SU-DHL-6 (cell line): ENCODE measurements around the gene C20orf204.

Experiments used
- H2AFZ ChIP-seq: fragments of 200-600 bp; sonication (generic); 2 replicates; pipeline ENCODE4 v1.6.1; 2014; ENCODE audit warnings: low read depth, mild to moderate bottlenecking, moderate library complexity, mixed read lengths, antibody characterized with exemption, low read length; ENCODE audit not compliant: severe bottlenecking
- H3F3A ChIP-seq: fragments of 200-600 bp; shearing (Covaris generic); 2 replicates; pipeline ENCODE4 v1.6.0; 2016; ENCODE audit warnings: antibody characterized with exemption, mild to moderate bottlenecking; ENCODE audit not compliant: insufficient read depth
- H3K27ac ChIP-seq: fragments of 200-600 bp; sonication (generic); 2 replicates; pipeline ENCODE4 v1.5.1; 2016; ENCODE audit warnings: low read depth, mild to moderate bottlenecking, low read length, moderate library complexity, mixed read lengths
- H3K27me3 ChIP-seq: fragments of 200-600 bp; sonication (generic), shearing (Covaris generic); 2 replicates; pipeline ENCODE4 v1.6.0; 2014; ENCODE audit warnings: mild to moderate bottlenecking, low read length
- H3K36me3 ChIP-seq: fragments of 200-600 bp; sonication (generic); 2 replicates; pipeline ENCODE4 v1.6.1; 2014; ENCODE audit warnings: mild to moderate bottlenecking, low read length, mixed read lengths
- H3K4me2 ChIP-seq: fragments of 300-600, 200-600 bp; shearing (Covaris generic), sonication (generic); 2 replicates; pipeline ENCODE4 v1.6.0; 2014; ENCODE audit warnings: low read length, low read depth, mild to moderate bottlenecking; ENCODE audit not compliant: poor library complexity, severe bottlenecking
- H3K4me3 ChIP-seq: fragments of 200-600 bp; sonication (generic); 2 replicates; pipeline ENCODE4 v1.5.1; 2014; ENCODE audit warnings: antibody characterized with exemption, low read length, mild to moderate bottlenecking, mixed read lengths; ENCODE audit not compliant: insufficient read depth, poor library complexity, severe bottlenecking
- H3K79me2 ChIP-seq: fragments of 200-600 bp; sonication (generic); 2 replicates; pipeline ENCODE4 v1.6.1; 2014; ENCODE audit warnings: mild to moderate bottlenecking, low read length, moderate library complexity; ENCODE audit not compliant: insufficient read depth
- H3K9ac ChIP-seq: fragments of 200-600 bp; sonication (generic); 2 replicates; pipeline ENCODE4 v1.7.0; 2014; ENCODE audit warnings: mild to moderate bottlenecking, low read length
- H3K9me2 ChIP-seq: fragments of 200-600 bp; sonication (generic); replicated peaks from 2 replicates; pipeline ENCODE4 v1.6.1; 2014; ENCODE audit warnings: low read length; ENCODE audit not compliant: insufficient read depth
- H3K9me3 ChIP-seq: fragments of 200-600 bp; sonication (generic); 2 replicates; pipeline ENCODE4 v1.6.1; 2014; ENCODE audit warnings: low read length, mixed read lengths; ENCODE audit not compliant: insufficient read depth
- H4K20me1 ChIP-seq: fragments of 200-600 bp; sonication (generic); 2 replicates; pipeline ENCODE4 v1.6.1; 2014; ENCODE audit warnings: low read depth, mild to moderate bottlenecking, antibody characterized with exemption, low read length, moderate library complexity, mixed read lengths
- CTCF ChIP-seq: fragments of 200-600 bp; sonication (generic); IDR thresholded peaks from one replicate; pipeline ENCODE4 v1.5.1; 2017; ENCODE audit warnings: antibody characterized with exemption, mild to moderate bottlenecking, low read length, moderate library complexity; ENCODE audit not compliant: insufficient read depth, poor library complexity, severe bottlenecking
- EZH2phosphoT487 ChIP-seq: fragments of 200-600 bp; sonication (generic), shearing (Covaris generic); conservative IDR thresholded peaks from 2 replicates; pipeline ENCODE4 v1.6.1; 2018; ENCODE audit warnings: mild to moderate bottlenecking, antibody characterized with exemption, low read length, moderate library complexity, mixed read lengths

Gene C20orf204

GRCh38 chr20:64051561-64052325 lies 15.8 kb downstream of the C20orf204 start:
- no peaks in the 10 kb centered on the region for H3K9me2 ChIP-seq
- H3K36me3 ChIP-seq = no peaks in the 10 kb centered on the region
- no peak overlapping the region for H3K4me2 ChIP-seq
- no peak overlapping the region for H3K27ac ChIP-seq
- H3F3A ChIP-seq = no peaks in the 10 kb centered on the region
- no peaks in the 10 kb centered on the region for H3K27me3 ChIP-seq
- no peak overlapping the region for H3K4me3 ChIP-seq
- no peak for TF ChIP-seq EZH2phosphoT487
- TF ChIP-seq CTCF = no peak
- no peaks in the 10 kb centered on the region for H3K9me3 ChIP-seq
- H3K79me2 ChIP-seq = no peaks in the 10 kb centered on the region
- no peak overlapping the region for H3K9ac ChIP-seq
- no peaks in the 10 kb centered on the region for H4K20me1 ChIP-seq
- no peak overlapping the region for H2AFZ ChIP-seq

GRCh38 chr20:64052326-64052722 lies 16.3 kb downstream of the C20orf204 start:
- H4K20me1 ChIP-seq = no peaks in the 10 kb centered on the region
- H3K9me3 ChIP-seq = no peaks in the 10 kb centered on the region
- no peaks in the 10 kb centered on the region for H3K79me2 ChIP-seq
- H2AFZ ChIP-seq = no peak overlapping the region
- no peaks in the 10 kb centered on the region for H3F3A ChIP-seq
- no peaks in the 10 kb centered on the region for H3K27me3 ChIP-seq
- H3K9me2 ChIP-seq = no peaks in the 10 kb centered on the region
- H3K27ac ChIP-seq = no peak overlapping the region
- no peak overlapping the region for H3K4me3 ChIP-seq
- no peak overlapping the region for H3K9ac ChIP-seq
- H3K36me3 ChIP-seq = no peaks in the 10 kb centered on the region
- no peak overlapping the region for H3K4me2 ChIP-seq
- TF ChIP-seq EZH2phosphoT487 (no peak), CTCF (no peak)

GRCh38 chr20:64052987-64053840 lies 17.2 kb downstream of the C20orf204 start:
- H3K9me2 ChIP-seq = no peaks in the 10 kb centered on the region
- no peak overlapping the region for H3K27ac ChIP-seq
- H3K9me3 ChIP-seq = no peaks in the 10 kb centered on the region
- H3K4me2 ChIP-seq = no peak overlapping the region
- H3K9ac ChIP-seq = no peak overlapping the region
- H3K27me3 ChIP-seq = no peaks in the 10 kb centered on the region
- no peaks in the 10 kb centered on the region for H3K79me2 ChIP-seq
- no peaks in the 10 kb centered on the region for H3F3A ChIP-seq
- H3K4me3 ChIP-seq = no peak overlapping the region
- H3K36me3 ChIP-seq = no peaks in the 10 kb centered on the region
- TF ChIP-seq EZH2phosphoT487 (no peak), CTCF (no peak)
- no peaks in the 10 kb centered on the region for H4K20me1 ChIP-seq
- H2AFZ ChIP-seq = no peak overlapping the region
